ENCODE results near the gene ZNF430. TPM values are rescaled to one million over a fixed set of nuclear protein-coding genes. Genes with fewer than 3 reads are reported as not detected.
A peak's percentile ranks its signal among the peaks of the same experiment; 100 is the strongest.

Gene ZNF430
- total RNA-seq, 1 experiment from 2014 or later = 6.4 TPM

GRCh38 chr19:21022996-21023395 lies 2.5 kb downstream of the ZNF430 start:
- BruUV-seq (replicated peaks) = TSS peak; percentile 55
- no peak overlapping the region for H3K27ac ChIP-seq (ENCODE audit: low read length)
- ATAC-seq (no peak), DNase-seq (ENCODE audit: low read depth, low spot score) (no peak)
- POLR2A ChIA-PET = interaction anchor here (0.6 kb wide), 1 partner anchor 363 kb away, joined by 3 read pairs; no protein-coding TSS in a partner anchor
- H3K4me1 ChIP-seq (ENCODE audit: control insufficient read depth, insufficient read depth, low read length) = peaks cover 9% of the 10 kb centered on the region; the same call in 1 of the 2 replicates
- CTCF ChIA-PET = no interaction called here
- no peaks in the 10 kb centered on the region for H3K9me3 ChIP-seq (ENCODE audit: control insufficient read depth, insufficient read depth, low read depth, low read length)
- in situ Hi-C loops (cut with HindIII; ENCODE audit: low pct_unique_long_range_greater_than_20kb, low sequenced_read_pairs) (no loop called here), intact Hi-C loops (cut with micrococcal nuclease; ENCODE audit: unreplicated experiment) (no loop called here)
- H3K4me3 ChIP-seq (ENCODE audit: low read depth in 2 of 2, low read length in 2 of 2) = no peak overlapping the region; a peak in 1 of 4 replicates
- H3K27me3 ChIP-seq (ENCODE audit: control insufficient read depth, insufficient read depth, low read length) = no peaks in the 10 kb centered on the region
- no peaks in the 10 kb centered on the region for H3K36me3 ChIP-seq (ENCODE audit: control insufficient read depth, insufficient read depth, low read length)
- TF ChIP-seq TCF7L2 (IDR thresholded peaks at IDR 0.05; ENCODE audit: low read depth, low read length) = no peak
- no peak for TF ChIP-seq SIN3A (IDR thresholded peaks at IDR 0.05; ENCODE audit: borderline replicate concordance, insufficient read depth, low read depth, low read length)

- DNase-seq (ENCODE audit: low read depth, low spot score) (no peak), ATAC-seq (no peak)
- no peak overlapping the region for H3K27ac ChIP-seq (ENCODE audit: low read length)
- H3K36me3 ChIP-seq (ENCODE audit: control insufficient read depth, insufficient read depth, low read length) = no peaks in the 10 kb centered on the region
- H3K4me1 ChIP-seq (ENCODE audit: control insufficient read depth, insufficient read depth, low read length) = peaks cover 9% of the 10 kb centered on the region; the same call in 1 of the 2 replicates
- CTCF ChIA-PET = no interaction called here
- TF ChIP-seq POLR2AphosphoS5 (IDR thresholded peaks at IDR 0.05; ENCODE audit: low read depth, low read length) (no peak), TCF7L2 (IDR thresholded peaks at IDR 0.05; ENCODE audit: low read depth, low read length) (no peak), REST (IDR thresholded peaks at IDR 0.05; ENCODE audit: insufficient read depth in 1 of 2, low read depth in 2 of 2, low read length in 1 of 2) (no peak), CTCF (IDR thresholded peaks at IDR 0.05) (no peak), SIN3A (IDR thresholded peaks at IDR 0.05; ENCODE audit: borderline replicate concordance, insufficient read depth, low read depth, low read length) (no peak)
- intact Hi-C loops (cut with micrococcal nuclease; ENCODE audit: unreplicated experiment) = no loop called here
- BruUV-seq (replicated peaks) = no TSS peak
- no peaks in the 10 kb centered on the region for H3K9me3 ChIP-seq (ENCODE audit: control insufficient read depth, insufficient read depth, low read depth, low read length)
- in situ Hi-C loops (cut with HindIII; ENCODE audit: low pct_unique_long_range_greater_than_20kb, low sequenced_read_pairs) = no loop called here
- no peak overlapping the region for H3K4me3 ChIP-seq (ENCODE audit: low read depth in 2 of 2, low read length in 2 of 2)
- no peaks in the 10 kb centered on the region for H3K27me3 ChIP-seq (ENCODE audit: control insufficient read depth, insufficient read depth, low read length)
- POLR2A ChIA-PET = no interaction called here
These were observed 3.4 kb downstream of the ZNF430 start for GRCh38 chr19:21023901-21024300.

GRCh38 chr19:21028969-21029268 lies 8.5 kb downstream of the ZNF430 start:
- Histone ChIP-seq H3K27ac (ENCODE audit: low read length) (no peak overlapping the region), H3K4me3 (ENCODE audit: low read depth in 2 of 2, low read length in 2 of 2) (no peak overlapping the region), H3K27me3 (ENCODE audit: control insufficient read depth, insufficient read depth, low read length) (no peaks in the 10 kb centered on the region), H3K4me1 (ENCODE audit: control insufficient read depth, insufficient read depth, low read length) (no peaks in the 10 kb centered on the region), H3K36me3 (ENCODE audit: control insufficient read depth, insufficient read depth, low read length) (peaks cover 1% of the 10 kb centered on the region; the same call in 1 of the 2 replicates), H3K9me3 (ENCODE audit: control insufficient read depth, insufficient read depth, low read depth, low read length) (no peaks in the 10 kb centered on the region)
- CTCF ChIA-PET = no interaction called here
- no TSS peak for BruUV-seq (replicated peaks)
- intact Hi-C loops (cut with micrococcal nuclease; ENCODE audit: unreplicated experiment) (no loop called here), in situ Hi-C loops (cut with HindIII; ENCODE audit: low pct_unique_long_range_greater_than_20kb, low sequenced_read_pairs) (no loop called here)
- ATAC-seq (no peak), DNase-seq (ENCODE audit: low read depth, low spot score) (no peak)
- POLR2A ChIA-PET = no interaction called here
- TF ChIP-seq CTCF (IDR thresholded peaks at IDR 0.05) (no peak), POLR2AphosphoS5 (IDR thresholded peaks at IDR 0.05; ENCODE audit: low read depth, low read length) (no peak), SIN3A (IDR thresholded peaks at IDR 0.05; ENCODE audit: borderline replicate concordance, insufficient read depth, low read depth, low read length) (no peak), REST (IDR thresholded peaks at IDR 0.05; ENCODE audit: insufficient read depth in 1 of 2, low read depth in 2 of 2, low read length in 1 of 2) (no peak)

All from Panc1 (cell line).